ENCODE data around the gene RBM23. TPM values are rescaled to one million over a fixed set of nuclear protein-coding genes. Genes with fewer than 3 reads are reported as not detected.
"Not testable (repeated sequence)": the region's sequence is repeated elsewhere in the genome, so short reads cannot be mapped to it uniquely, and the experiment has no call there.

RBM23 gene
- total RNA-seq, 1 donor from 2014 or later = 56.3 TPM

GRCh38 chr14:22915886-22916521, 2.9 kb downstream of the RBM23 start:
- DNase-seq = no peak

- not testable (repeated sequence) for DNase-seq
Measured at GRCh38 chr14:22914836-22915235, 4.1 kb downstream of the RBM23 start.

- no peak for DNase-seq
Measured at GRCh38 chr14:22910916-22911315, 8.0 kb downstream of the RBM23 start.

GRCh38 chr14:22908601-22909000, 10.3 kb downstream of the RBM23 start:
- DNase-seq = no peak

- no peak for DNase-seq
Measured at GRCh38 chr14:22907429-22907828, 11.5 kb downstream of the RBM23 start.

- no peak for DNase-seq
Measured at GRCh38 chr14:22906073-22906472, 12.9 kb downstream of the RBM23 start.

- DNase-seq = no peak
Measured at GRCh38 chr14:22905627-22906026, 13.3 kb downstream of the RBM23 start.

- no peak for DNase-seq
Measured at GRCh38 chr14:22903742-22904087, 15.2 kb downstream of the RBM23 start.

- no peak for DNase-seq
Measured at GRCh38 chr14:22901799-22902198, 17.1 kb downstream of the RBM23 start.

GRCh38 chr14:22900081-22900799, 18.7 kb downstream of the RBM23 start:
- peak; percentile 85 for DNase-seq

- no peak for DNase-seq
Measured at GRCh38 chr14:22898302-22899090, 20.5 kb downstream of the RBM23 start.

- no peak for DNase-seq
Measured at GRCh38 chr14:22897357-22897756, 21.6 kb downstream of the RBM23 start.

GRCh38 chr14:22896760-22897159, 22.2 kb downstream of the RBM23 start:
- no peak for DNase-seq

GRCh38 chr14:22896356-22896755, 22.6 kb downstream of the RBM23 start:
- DNase-seq = no peak

- no peak for DNase-seq
Measured at GRCh38 chr14:22895402-22895801, 23.5 kb downstream of the RBM23 start.

- no peak for DNase-seq
Measured at GRCh38 chr14:22893706-22894105, 25.2 kb downstream of the RBM23 start.

GRCh38 chr14:22892488-22892887, 26.5 kb downstream of the RBM23 start:
- DNase-seq = no peak

- DNase-seq = no peak
Measured at GRCh38 chr14:22890416-22890815, 28.5 kb downstream of the RBM23 start.

- DNase-seq = no peak
Measured at GRCh38 chr14:22888662-22889061, 30.3 kb downstream of the RBM23 start.

- DNase-seq = no peak
Measured at GRCh38 chr14:22887990-22888378, 31.0 kb downstream of the RBM23 start.

GRCh38 chr14:22887260-22887989, 31.5 kb downstream of the RBM23 start:
- DNase-seq = peak; percentile 26

- DNase-seq = peak; percentile 62
Measured at GRCh38 chr14:22886500-22887259, 32.3 kb downstream of the RBM23 start.
